ENCODE data around the gene EXOC3. TPM values are rescaled to one million over a fixed set of nuclear protein-coding genes. Genes with fewer than 3 reads are reported as not detected.

The EXOC3 gene
- total and polyA plus RNA-seq, 10 of the 15 experiments (the other 5 are each of a cell fraction or from before 2014, with no cell fraction given): 1.6 to 53.0 (median 27.9) TPM

GRCh38 chr5:438481-438981 is 4.4 kb upstream of the EXOC3 start:
- in situ Hi-C loops (cut with MboI) (loop anchor here (5.0 kb wide), 1 partner anchor 121 kb away; no protein-coding TSS in a partner anchor), intact Hi-C loops (cut with micrococcal nuclease; ENCODE audit: unreplicated experiment) (no loop called here)
- Histone ChIP-seq H3K9me3 (replicated peaks; ENCODE audit: control insufficient read depth, insufficient read depth, low read length) (no peaks in the 10 kb centered on the region), H3K4me1 (ENCODE audit: control insufficient read depth, insufficient read depth, low read length) (peaks cover 23% of the 10 kb centered on the region), H4K20me1 (ENCODE audit: control insufficient read depth, insufficient read depth) (no peaks in the 10 kb centered on the region), H3K27ac (ENCODE audit: control insufficient read depth, insufficient read depth) (no peak overlapping the region), H3K9ac (ENCODE audit: control insufficient read depth, insufficient read depth, low read length) (no peak overlapping the region), H3K79me2 (ENCODE audit: control insufficient read depth, insufficient read depth, low read length) (peaks cover 16% of the 10 kb centered on the region), H2AFZ (ENCODE audit: control insufficient read depth, low read depth, low read length) (no peak overlapping the region), H3K4me2 (ENCODE audit: control insufficient read depth, insufficient read depth) (no peak overlapping the region), H3K36me3 (ENCODE audit: control insufficient read depth in 2 of 2, insufficient read depth in 2 of 2, low read length in 1 of 2) (peaks cover 3 to 8% of the 10 kb centered on the region in 2 experiments; a peak in 3 of 4 replicates), H3K4me3 (no peak overlapping the region), H3K27me3 (replicated peaks in 1 of 2; ENCODE audit: control insufficient read depth in 2 of 2, insufficient read depth in 2 of 2, low read length in 1 of 2) (no peaks in the 10 kb centered on the region)
- ChIA-PET CTCF (interaction anchor here (0.6 to 3.6 kb wide), 3 partner anchors 15 to 121 kb away, joined by 3 to 21 read pairs (median 4); no protein-coding TSS in a partner anchor), SMC1A (ENCODE audit: uncharacterized antibody, unreplicated experiment) (interaction anchor here (1.6 to 1.8 kb wide), 2 partner anchors 14 to 122 kb away, joined by 5 to 9 read pairs; no protein-coding TSS in a partner anchor), RAD21 (ENCODE audit: unreplicated experiment) (interaction anchor here (1.4 to 2.2 kb wide), 3 partner anchors 46 to 121 kb away, joined by 3 to 12 read pairs (median 6); no protein-coding TSS in a partner anchor), POLR2A (interaction anchor here (1.7 kb wide), 1 partner anchor 14 kb away, joined by 4 read pairs; no protein-coding TSS in a partner anchor)
- WGBS (ENCODE audit: insufficient coverage, insufficient replicate concordance, low lambda C conversion rate, missing lambda C conversion rate): 83% methylated on average over 12 of the region's 14 CpGs
- no peak for DNase-seq (ENCODE audit: low read depth, low spot score)
- TF ChIP-seq, protein P1, sequence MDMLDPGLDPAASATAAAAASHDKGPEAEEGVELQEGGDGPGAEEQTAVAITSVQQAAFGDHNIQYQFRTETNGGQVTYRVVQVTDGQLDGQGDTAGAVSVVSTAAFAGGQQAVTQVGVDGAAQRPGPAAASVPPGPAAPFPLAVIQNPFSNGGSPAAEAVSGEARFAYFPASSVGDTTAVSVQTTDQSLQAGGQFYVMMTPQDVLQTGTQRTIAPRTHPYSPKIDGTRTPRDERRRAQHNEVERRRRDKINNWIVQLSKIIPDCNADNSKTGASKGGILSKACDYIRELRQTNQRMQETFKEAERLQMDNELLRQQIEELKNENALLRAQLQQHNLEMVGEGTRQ (IDR thresholded peaks at IDR 0.05; ENCODE audit: borderline replicate concordance, low read depth, low read length): no peak
- TF ChIP-seq KDM1A (IDR thresholded peaks at IDR 0.05; ENCODE audit: borderline replicate concordance) (no peak), BCL3 (IDR thresholded peaks at IDR 0.05; ENCODE audit: borderline replicate concordance, insufficient read depth, low read depth, low read length, poor library complexity, severe bottlenecking) (peak; percentile 56), POLR2A (IDR thresholded peaks at IDR 0.05; ENCODE audit: low read depth, low read length) (peak; percentile 41; the same call in 1 of the 2 replicates), POLR2AphosphoS5 (IDR thresholded peaks at IDR 0.05; ENCODE audit: low read length) (peak; percentile 27; the same call in 1 of the 2 replicates), STAT3 (IDR thresholded peaks at IDR 0.05; ENCODE audit: low read depth, low read length) (no peak), ETV6 (conservative IDR thresholded peaks at IDR 0.05 in 1 of 2, IDR thresholded peaks at IDR 0.05 in 1 of 2; ENCODE audit: borderline replicate concordance in 1 of 2, low read depth in 1 of 2) (no peak)
- FAIRE-seq: no peak
- ATAC-seq: no peak
- BruUV-seq (replicated peaks): no TSS peak
